Stimulated activated CD8-positive, alpha-beta memory T cell treated with anti-CD3 and anti-CD28 coated beads, Interleukin-2, amount 100 ng/mL, for 48 hours (primary cell): ENCODE data around the gene EVC2.
"Not testable (repeated sequence)": the region's sequence is repeated elsewhere in the genome, so short reads cannot be mapped to it uniquely, and the experiment has no call there.

Experiments
- DNase-seq, 2 donors: peaks; one replicate each; pipeline ENCODE4 v3.0.0-alpha.2; 2020; ENCODE audit warnings: low read depth in 2 of 2

EVC2 gene

DNA sequence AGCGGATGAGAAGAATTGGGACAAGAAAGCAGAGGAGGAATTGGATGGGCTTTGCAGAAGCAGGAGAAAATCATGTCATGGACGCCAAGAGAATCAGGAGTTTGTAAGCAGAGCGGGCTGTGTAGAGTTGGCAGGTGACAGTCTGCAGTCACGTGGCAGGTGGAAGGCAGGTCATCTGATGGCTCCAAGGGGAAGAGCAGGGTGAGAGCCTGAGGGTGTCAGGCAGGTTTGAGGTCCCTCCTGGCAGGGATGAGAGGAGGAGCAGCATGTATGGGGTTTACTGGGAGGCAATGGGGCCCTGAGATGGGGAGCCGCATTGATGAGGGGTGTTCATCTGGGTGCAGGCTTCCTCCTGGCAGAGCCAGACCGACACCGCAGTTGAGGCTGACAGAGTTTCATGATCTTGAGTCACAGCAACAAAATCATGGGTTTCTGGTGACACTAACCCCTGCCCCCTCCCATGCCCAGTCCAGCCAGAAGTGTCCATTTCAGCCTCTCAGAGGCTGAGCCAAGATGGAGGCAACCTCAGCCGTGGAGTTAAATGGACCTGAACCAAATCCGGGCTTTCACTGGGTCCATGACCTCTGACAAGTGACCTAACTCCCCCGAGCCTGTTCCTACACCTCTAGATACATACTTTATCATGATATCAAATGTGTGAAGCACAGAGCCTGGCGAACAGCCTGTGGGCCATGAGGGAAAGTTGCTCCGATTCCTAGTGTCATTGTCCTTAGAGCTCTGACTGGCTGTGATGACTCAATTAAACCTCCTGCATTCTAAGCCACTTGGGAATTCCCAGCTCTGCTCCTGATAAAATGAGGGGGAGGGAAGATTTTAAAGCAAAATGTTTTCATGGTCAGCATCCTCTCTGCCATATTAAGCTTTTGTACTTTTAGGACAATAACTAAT, 38.7 kb upstream of the EVC2 start:
- DNase-seq: no peak

DNA sequence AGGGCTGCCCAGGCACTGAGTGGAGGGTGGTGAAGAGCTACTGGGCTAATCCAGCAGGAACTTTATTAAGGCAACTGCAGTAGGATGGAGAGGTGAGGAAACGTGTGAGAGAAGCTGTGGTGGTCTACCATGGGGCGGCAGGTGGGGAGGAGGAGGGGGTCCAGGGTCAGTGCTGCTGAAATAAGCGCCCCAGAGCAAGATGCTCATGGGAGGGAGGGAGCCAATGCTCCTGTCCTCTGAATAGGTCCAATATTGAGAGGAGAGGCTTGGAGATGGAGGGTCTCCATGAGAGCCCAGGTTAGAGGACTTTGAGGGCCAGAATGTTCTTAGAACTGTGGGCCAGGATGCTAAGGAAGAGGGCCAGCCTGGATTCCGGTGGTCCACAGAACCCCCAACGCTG, 37.9 kb upstream of the EVC2 start:
- no peak for DNase-seq

DNA sequence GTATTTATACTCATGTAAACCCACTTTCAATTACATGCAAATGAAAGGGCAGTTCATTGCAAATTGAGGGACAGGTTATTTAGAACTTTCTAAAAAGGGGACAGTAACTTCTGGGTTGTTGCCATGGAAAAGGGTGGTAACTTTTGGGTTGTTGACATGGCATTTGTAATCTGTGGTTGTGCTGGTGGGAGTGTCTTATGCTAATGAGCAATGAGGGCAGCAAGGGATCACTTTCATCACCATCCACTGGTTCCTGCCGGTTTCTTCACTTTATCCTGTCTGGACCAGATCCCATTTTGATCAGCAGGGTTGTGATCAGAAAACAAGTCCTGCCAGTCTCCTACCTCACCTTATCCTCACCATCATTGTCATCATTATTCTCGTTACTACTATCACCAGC, 34.6 kb upstream of the EVC2 start:
- no peak for DNase-seq

DNA sequence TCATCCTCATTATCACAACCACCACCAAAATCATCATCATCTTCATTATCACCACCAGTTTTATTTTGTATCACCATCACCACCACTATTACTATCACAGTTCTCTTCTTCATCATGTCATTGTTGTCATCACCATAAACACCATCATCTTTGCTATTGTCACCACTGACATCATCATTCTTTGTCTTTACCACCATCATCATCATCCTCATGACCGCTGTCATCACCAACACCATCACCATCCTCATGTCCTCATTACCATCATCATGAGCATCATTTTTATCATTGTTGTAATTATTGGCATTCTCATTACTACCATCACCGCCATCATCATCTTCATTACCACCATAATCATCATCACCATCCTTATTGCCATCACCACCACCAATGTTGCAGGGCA, 34.0 kb upstream of the EVC2 start:
- no peak for DNase-seq

DNA sequence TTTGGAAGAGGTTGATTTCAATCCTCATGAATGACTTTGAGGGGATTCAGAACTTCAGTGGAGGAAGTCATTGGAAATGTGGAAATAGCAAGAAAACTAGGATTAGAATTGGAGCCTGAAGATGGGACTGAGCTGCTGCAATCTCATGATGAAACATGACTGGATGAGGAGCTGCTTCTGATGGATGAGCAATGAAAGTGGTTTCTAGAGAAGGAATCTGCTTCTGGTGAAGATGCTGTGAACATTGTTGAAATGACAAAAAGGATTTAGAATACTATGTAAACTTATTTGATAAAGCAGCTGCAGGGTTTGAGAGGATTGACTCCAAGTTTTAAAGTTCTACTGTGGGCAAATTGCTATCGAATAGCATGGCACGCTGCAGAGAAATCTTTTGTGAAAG, 29.7 kb upstream of the EVC2 start:
- no peak for DNase-seq

DNA sequence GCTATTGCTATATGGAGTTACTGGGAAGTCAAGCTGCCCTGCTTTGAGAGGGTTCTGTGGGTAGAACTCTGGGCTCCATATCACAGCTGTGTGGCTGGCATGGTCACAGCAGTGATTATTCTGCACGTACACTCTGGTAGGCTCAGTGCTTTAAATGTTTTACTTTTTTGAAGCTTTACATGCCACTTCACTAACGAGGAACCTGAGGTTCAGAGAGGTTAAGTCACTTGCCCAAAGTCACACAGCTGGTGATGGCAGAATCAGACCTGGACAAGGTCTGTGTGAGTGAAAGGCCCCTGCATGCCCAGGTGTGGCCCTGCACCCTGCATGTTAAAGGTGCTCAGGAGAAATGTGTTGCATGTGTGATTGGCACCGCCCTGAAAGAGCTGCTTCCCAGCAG, 27.1 kb upstream of the EVC2 start:
- no peak for DNase-seq

DNA sequence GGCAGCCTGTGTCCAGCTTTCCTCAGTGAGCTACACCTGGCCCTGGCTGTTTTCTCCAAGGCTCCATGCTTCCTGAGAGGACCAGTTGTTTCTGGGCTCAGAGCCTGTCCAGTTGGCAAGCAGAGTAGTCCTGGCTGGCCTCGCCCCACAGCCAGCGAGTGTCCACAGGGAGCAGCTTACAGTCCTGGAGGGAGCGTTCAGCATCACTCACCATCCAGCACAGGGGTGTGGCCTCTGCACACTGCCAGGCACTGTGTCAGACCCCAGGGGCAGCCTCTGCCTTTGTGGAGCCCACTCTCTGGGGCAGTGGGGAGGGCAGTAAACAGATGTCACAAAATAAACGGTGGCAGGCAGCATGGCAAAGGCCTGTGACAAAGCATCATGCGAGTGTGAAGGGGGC, 26.5 kb upstream of the EVC2 start:
- DNase-seq: no peak

DNA sequence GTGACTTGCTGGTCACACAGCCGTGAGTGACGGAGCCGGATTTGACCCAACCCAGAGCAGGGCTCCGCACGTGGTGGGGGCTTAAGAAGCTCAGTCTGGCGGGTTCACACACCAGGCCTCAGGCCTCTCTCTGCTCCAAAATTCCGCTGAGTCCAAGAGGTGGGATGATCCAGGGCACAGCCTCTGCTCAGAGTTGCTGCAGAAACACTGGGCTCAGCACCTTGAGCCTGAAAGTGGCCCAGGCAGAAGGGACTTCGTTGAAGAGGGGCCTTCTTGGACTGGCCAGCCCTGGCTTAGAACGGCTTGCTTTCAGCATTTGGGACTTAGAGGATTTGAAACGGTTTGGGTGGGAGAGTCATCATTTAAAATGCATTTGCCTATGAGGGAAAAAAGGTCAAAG, 23.8 kb upstream of the EVC2 start:
- no peak for DNase-seq

DNA sequence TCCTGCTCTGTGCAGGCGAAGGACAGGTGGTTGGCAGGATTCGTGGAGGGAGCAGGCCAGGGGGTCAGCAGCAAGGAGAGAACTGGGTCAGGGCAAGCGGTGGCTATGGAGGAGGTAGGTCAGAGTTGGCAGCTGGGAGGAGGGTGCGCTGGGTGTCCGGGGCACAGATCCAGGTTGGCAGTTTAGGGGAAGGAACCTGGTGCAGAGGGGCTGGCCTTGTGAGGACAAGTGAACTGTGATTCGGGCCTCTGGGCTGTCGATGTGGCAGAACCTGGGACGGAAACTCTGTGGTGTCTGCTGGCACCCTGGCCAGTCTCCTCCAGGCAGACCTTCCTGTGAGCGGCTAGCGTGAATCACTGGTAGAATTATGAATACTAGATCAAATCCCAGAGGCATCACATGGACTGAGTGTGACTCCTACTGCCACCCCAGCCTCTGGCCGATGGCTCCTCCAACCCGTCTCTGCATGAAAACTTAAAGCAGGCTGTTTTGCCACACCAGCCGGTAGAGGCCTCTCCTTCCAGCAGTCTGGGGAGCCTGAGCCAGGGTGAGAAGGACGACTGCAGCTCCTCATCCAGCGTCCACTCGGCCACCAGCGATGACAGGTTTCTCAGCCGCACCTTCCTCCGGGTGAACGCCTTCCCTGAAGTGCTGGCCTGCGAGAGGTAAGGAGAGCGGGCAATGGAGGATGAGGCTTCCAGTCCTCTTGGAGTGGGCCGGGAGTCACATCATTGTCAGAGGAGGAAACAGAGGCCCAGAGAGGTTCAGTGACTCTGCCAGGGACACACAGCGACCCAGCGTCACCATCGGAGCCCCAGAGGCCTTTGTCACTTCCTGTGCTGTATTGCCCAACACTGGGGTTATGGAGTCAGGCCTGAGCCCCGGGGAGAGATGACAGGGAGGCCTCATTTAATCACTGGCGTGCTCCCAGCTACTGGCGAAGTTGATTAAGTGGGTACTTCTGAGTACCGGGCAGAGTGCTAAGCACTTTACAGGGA, 22.9 kb upstream of the EVC2 start:
- DNase-seq: no peak

DNA sequence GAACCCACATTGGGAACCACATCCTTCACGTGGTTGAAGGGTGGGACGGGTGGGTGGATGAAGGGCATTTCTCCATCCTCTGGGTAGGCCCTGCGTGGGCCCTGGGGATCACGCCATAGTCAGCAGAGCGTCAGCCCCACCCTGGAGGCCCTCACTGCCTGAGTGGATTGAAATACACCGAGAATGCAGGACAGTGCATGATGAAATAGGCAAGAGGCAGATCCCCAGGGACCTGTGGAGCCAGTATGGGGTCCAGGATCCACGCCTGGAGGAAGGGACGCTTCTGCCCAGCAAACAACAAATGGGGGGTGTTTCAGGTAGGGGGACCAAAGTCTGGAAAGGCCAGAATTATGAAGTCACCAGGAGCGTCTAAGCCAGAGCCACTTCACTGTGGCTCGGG, 22.1 kb upstream of the EVC2 start:
- no peak for DNase-seq

DNA sequence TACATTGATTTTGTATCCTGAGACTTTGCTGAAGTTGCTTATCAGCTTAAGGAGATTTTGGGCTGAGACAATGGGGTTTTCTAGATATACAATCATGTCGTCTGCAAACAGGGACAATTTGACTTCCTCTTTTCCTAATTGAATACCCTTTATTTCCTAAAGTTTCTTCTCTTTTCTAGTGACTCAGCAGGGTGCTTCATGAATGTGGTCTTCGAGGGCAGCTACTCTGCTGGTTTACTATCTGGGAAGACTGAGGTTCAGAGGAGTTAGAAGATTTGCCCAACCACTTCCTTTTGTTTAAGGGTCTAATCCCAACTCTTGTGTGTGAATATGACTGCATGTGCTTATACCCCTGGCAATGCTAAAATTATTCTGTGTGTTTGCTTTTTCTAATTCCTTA, 20.1 kb upstream of the EVC2 start:
- DNase-seq: not testable (repeated sequence)

DNA sequence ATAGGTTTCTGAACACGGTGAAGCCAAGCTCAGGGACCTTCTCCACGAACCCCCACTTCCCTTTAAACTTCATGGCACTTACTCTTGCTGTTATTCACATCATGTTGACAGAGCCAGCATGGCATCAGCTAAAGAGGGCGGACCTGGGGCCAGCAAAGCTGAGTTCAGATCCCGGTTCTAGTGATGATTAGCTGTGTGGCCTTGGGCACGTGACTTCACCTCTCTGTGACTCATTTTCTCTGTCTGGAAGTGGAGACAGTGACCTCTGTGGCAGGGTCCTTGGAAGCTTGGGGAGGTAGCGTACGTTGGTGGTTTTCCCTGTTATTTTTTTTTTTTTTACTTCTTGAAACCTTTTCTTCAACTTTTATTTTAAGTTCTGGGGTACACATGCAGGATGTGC, 16.0 kb upstream of the EVC2 start:
- DNase-seq: no peak

DNA sequence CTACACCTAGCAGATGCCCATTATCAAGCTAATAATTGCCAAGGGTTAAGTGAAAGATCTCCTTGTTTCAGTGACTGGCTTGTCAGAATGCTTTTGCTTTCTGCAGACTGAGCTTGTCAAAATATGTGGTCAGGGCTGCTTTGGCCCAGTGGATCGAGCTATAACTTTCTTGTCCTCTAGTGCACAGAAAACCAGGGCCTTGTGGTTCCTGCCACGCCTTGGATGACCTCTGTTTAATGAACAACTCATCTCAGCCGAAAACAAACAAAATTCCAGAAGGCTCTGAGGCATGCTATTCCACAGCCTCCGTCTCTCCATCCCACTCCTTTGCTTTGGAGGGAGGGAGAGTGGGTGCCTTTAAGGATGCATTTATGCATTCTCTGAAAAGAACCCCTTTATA, 14.0 kb upstream of the EVC2 start:
- DNase-seq: no peak

DNA sequence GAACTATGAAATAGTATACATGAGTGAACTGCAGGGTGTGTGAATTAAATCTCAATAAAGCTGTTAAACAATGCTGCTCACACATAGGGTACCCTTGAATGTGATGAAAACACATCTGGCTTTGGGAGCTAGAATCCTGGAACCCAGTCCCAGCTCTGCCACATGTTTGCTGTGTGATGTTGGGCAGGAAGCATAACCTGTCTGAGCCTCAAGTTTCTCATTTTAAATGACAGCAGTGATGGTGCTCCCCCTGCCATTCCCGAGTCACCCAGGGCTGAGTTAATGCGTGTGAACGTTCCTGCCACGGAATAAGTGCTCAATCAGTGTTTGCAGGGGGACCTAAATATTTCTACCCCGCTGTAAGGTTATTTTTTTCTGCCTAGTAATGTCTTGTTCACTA, 13.6 kb upstream of the EVC2 start:
- DNase-seq: no peak

DNA sequence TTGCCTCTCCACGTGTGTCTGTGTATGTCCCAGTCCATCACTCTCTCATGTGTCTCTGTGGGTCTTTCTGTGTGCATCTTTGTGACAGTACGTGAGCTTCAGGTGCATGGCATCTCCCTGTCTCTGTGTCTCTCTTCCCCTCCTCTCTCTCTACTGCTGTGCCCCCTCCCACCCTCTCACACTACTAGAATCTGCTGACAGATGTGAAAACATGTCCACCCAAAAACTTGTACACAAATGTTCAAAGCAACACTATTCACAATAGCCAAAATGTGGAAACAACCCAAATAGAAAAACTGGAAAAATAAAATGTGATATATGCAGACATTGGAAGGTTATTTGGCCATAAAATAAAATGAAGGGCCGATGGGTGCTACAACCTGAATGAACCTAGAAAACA, 12.6 kb upstream of the EVC2 start:
- DNase-seq: no peak

DNA sequence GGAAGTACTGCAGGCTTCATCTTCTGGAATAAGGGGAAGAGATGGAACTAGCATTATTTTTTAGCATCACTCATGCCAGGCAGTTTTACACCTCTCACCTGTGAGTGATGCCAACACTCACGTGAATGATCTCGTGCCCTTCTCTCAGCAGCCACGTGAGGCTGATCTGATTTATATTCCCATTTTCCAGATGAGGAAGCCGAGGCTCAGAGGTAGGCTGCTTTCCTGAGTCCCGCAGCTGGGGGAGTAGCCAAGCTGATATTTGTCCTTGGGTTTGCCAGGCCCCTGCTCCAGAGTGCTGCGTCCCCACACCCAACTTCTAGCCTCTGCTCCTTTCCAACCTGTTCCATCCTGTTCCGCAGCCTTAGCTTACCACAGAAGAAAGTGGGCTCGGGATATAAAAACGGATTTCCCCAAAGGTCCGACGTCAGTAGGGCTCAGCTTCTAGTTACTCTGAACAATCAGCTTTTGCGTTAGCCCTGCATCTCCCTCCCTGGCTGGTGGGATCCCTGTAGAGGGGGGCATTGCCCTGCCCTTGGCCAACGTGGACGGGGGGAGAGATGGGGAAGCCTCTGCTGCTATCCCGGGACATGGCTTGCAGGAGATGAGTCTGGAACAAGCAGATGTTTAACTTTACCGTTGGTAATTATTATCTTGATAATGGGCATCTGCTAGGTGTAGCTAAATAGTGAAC, 11.9 kb upstream of the EVC2 start:
- DNase-seq: no peak

DNA sequence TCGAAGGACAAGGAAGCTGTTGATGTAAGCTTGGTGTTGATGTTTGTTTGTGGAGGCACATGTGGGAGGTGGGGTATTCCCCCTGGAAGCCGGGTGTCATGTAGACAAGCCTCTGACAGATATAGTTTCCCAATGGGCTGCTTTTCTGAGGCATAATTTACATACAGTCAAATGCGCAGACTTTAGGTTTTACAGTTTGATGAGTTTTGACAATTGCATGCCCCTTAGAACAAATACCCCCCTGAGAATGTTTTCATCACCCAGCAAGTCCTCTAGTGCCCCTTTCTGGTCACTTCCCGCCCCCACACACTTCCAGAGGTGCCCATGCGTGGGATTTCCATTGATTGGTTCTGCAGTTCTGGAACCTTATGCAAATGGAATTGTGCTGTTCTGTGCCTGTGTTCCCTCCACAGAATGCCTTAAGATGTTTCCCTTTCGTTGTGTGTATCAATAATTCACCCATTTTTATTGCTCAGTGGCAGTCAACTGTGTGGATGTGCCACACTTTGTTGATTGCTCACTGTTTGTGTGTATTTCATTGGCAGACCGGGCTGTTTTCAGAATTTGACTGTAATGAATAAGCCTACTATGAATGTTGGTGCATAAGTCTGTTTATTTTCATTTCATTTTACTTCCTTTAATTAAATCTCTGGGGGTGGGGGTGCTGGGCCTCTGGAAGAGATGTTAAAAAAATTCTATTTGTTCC, 11.1 kb upstream of the EVC2 start:
- DNase-seq: no peak

DNA sequence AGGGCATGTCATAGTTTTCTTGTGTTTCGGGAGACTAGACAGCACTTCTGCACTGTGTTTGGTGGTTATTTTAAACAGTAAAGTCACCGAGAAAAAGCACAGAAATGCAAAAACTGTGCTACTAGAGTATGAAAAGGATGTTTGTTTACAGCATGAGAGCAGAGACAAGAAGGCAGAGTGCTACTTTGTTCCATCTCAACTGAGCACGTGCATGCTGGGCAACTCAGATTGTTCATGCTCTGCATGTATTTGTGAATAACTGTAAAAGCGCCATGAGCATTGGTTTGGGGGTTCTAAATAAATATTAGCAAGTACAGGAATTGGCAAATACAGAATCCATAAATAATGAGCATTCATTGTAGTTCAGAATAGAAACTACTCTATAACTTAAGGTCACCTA, 10.1 kb upstream of the EVC2 start:
- no peak for DNase-seq

DNA sequence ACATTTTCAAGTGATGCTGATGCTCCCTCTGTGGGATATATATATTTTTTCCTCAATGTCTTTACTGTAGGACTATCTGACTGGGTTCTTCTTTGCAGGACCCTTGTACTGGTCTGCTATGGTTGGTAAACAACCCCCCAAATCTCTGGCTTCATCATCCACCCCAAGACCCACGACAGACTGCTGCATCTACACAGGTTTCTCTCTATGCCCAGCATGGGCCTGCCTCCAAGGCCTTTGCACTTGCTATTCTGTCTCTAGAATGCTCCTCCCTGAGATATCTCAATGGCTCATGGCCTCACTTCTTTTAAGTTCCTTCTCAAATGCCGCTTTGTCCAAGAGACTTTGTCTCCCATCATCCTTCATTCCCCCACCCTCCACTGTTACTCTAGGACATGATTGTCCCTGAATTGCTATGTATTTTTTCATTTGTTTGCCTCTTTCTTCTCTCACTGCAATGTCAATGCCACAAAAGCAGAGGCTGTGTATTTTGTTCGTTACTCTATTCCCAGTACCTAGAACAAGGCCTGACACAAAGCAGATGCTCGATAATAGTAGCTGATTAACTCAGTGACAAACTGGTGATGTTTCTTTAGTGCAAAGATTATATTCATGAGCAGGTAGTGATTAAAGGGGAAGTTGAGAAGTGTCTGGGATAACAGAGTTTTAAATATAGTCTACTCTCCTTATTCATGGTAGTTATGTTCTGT, 9.2 kb upstream of the EVC2 start:
- DNase-seq: no peak

DNA sequence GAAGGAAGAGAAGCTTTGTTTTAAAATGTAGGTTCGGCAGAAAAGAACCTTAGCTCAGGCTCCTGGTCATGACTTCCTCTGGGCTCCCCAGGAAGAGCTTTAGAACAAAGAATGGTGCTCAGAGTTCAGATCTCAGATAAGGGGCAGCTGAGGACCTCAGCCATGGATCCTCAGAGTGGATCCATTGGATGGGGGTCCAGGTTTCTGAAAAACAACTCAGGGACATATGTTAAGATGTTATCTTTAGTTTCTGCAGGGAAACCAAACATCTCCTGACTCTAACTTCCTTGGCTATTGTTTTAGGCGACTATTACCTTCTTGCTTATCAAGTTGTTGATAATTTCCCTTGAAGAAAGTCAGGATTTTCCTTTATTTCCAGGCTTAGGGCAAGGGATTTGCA, 8.0 kb upstream of the EVC2 start:
- no peak for DNase-seq

DNA sequence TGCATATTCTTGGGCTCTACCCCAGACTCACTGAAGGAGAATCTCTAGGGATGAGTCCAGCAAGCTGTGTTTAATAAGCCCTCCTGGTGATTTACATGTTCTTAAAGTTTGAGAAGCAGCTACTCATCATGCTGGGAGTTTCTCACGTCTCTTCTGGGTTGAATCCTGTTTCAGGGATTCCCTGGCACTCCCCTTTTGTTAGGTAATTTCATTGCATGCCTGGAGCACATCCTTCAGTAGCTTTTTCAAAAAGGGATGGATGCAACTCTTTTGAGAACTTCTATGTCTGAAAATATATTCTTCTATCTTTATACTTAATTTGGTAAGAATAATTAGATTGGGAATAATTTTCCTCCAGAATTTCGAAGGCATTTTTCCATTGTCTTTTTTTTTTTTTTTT, 7.0 kb upstream of the EVC2 start:
- DNase-seq: no peak
